Measurements from ENCODE around the gene AKNA. TPM values are rescaled to one million over a fixed set of nuclear protein-coding genes. Genes with fewer than 3 reads are reported as not detected.
A peak's percentile ranks its signal among the peaks of the same experiment; 100 is the strongest.

The AKNA gene
- total RNA-seq, 1 donor from 2014 or later, result 11.4 TPM

DNA sequence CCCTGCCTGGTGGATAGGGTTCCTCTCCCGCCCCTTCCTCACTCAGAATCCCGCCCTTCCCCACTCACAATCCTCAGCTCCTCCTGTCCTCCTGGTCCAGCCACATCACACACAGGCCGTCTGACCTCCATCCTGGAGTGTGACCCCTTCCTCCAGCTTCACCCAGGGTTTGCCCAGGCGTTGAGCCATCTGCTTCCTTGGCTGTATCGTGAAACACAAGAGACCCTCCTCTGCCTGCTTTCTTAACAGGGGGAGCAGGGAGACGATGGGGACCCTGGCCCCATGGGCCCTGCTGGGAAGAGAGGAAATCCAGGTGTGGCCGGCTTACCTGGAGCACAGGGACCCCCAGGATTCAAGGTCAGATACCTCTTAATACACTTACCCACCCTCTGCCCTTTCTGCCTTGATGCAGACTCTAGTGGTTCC lies 97.2 kb downstream of the AKNA start:
- peaks cover 25% of the 10 kb centered on the region for H3K36me3 Mint-ChIP-seq
- no peak for DNase-seq (ENCODE audit: low spot score)
- Histone ChIP-seq H3K4me3 (no peak overlapping the region), H3K9me3 (ENCODE audit: low read depth) (peaks cover 8% of the 10 kb centered on the region), H3K4me1 (peaks cover 15% of the 10 kb centered on the region), H3K4me2 (no peak overlapping the region), H3K27me3 (no peaks in the 10 kb centered on the region), H3K27ac (no peak overlapping the region), H2AFZ (replicated peaks) (no peak overlapping the region), H3K79me2 (ENCODE audit: low read depth) (no peaks in the 10 kb centered on the region), H3F3A (ENCODE audit: low read depth) (no peaks in the 10 kb centered on the region), H3K36me3 (peaks cover 6% of the 10 kb centered on the region), H4K20me1 (ENCODE audit: low read depth) (no peaks in the 10 kb centered on the region), H3K9ac (no peak overlapping the region)
- peaks cover 17% of the 10 kb centered on the region for H3K4me1 Mint-ChIP-seq
- H3K9me3 Mint-ChIP-seq, result peaks cover 13% of the 10 kb centered on the region
- TF ChIP-seq, protein P1, sequence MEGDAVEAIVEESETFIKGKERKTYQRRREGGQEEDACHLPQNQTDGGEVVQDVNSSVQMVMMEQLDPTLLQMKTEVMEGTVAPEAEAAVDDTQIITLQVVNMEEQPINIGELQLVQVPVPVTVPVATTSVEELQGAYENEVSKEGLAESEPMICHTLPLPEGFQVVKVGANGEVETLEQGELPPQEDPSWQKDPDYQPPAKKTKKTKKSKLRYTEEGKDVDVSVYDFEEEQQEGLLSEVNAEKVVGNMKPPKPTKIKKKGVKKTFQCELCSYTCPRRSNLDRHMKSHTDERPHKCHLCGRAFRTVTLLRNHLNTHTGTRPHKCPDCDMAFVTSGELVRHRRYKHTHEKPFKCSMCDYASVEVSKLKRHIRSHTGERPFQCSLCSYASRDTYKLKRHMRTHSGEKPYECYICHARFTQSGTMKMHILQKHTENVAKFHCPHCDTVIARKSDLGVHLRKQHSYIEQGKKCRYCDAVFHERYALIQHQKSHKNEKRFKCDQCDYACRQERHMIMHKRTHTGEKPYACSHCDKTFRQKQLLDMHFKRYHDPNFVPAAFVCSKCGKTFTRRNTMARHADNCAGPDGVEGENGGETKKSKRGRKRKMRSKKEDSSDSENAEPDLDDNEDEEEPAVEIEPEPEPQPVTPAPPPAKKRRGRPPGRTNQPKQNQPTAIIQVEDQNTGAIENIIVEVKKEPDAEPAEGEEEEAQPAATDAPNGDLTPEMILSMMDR (IDR thresholded peaks at IDR 0.05), result no peak
- TF ChIP-seq EZH2phosphoT487 (IDR thresholded peaks at IDR 0.05) (no peak), EZH2 (IDR thresholded peaks at IDR 0.05) (no peak)
- peak overlapping the region; percentile 52 for H3K27ac Mint-ChIP-seq
- H3K27me3 Mint-ChIP-seq (ENCODE audit: insufficient read depth, low read depth), result peaks cover 8% of the 10 kb centered on the region
- peak overlapping the region; percentile 70 for H3K4me3 Mint-ChIP-seq

DNA sequence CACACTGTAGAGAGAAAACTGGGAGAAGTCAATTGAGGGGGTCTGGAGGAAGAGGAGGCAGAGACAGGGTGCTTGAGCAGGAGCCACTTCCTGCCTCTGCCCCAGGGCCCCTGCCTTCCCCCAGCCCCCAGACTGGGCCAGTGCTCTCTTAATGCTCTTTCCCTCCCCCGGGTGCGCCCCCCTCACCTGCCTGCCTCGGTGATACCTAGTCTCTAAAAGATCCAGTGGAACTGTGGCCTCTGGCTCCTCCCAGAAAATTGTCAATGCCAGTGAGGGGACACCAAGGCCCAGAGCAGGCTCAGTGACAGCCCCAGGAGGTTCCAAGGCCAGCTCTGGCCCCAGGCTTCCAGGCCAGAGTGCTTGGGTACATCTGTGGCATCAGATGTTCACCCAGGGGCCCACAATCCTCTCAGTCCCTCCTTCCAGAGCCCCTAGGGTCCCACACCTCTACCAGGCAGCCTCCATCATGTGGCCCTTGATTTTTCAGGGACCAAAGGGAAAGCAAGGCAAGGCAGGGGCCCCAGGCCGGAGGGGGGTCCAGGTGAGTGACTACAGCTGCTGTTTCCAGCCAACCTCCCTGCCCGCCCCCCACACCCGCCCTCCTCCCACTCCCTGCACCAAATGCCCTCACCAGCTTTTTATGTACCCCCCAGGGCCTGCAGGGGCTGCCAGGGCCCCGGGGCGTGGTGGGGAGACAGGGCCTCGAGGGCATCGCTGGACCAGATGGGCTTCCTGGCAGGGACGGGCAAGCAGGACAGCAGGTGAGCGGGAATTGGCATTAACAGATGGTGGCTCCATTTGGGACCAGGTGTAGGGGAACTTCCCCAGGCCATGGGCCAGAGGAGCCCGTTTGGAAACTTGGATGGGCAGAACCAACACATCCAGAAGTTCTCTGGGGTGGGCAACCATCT lies 98.0 kb downstream of the AKNA start:
- H3K27ac Mint-ChIP-seq, result no peak overlapping the region
- H4K20me1 ChIP-seq (ENCODE audit: low read depth), result no peaks in the 10 kb centered on the region
- H3K9me3 Mint-ChIP-seq, result peaks cover 7% of the 10 kb centered on the region
- DNase-seq (ENCODE audit: low spot score), result no peak
- TF ChIP-seq, protein P1 (IDR thresholded peaks at IDR 0.05), result no peak
- no peak for TF ChIP-seq EZH2 (IDR thresholded peaks at IDR 0.05)
- no peak for TF ChIP-seq EZH2phosphoT487 (IDR thresholded peaks at IDR 0.05)
- no peaks in the 10 kb centered on the region for H3K27me3 ChIP-seq
- peaks cover 2% of the 10 kb centered on the region for H3K36me3 ChIP-seq
- peaks cover 4% of the 10 kb centered on the region for H3K9me3 ChIP-seq (ENCODE audit: low read depth)
- H3K79me2 ChIP-seq (ENCODE audit: low read depth), result no peaks in the 10 kb centered on the region
- H3K4me2 ChIP-seq, result no peak overlapping the region
- no peak overlapping the region for H3K4me3 ChIP-seq
- H3K4me3 Mint-ChIP-seq, result no peak overlapping the region
- H3K4me1 Mint-ChIP-seq, result peaks cover 21% of the 10 kb centered on the region
- peaks cover 18% of the 10 kb centered on the region for H3K36me3 Mint-ChIP-seq
- no peak overlapping the region for H2AFZ ChIP-seq (replicated peaks)
- H3K27ac ChIP-seq, result no peak overlapping the region
- peaks cover 18% of the 10 kb centered on the region for H3K4me1 ChIP-seq
- H3F3A ChIP-seq (ENCODE audit: low read depth), result no peaks in the 10 kb centered on the region
- peaks cover 11% of the 10 kb centered on the region for H3K27me3 Mint-ChIP-seq (ENCODE audit: insufficient read depth, low read depth)
- H3K9ac ChIP-seq, result no peak overlapping the region

DNA sequence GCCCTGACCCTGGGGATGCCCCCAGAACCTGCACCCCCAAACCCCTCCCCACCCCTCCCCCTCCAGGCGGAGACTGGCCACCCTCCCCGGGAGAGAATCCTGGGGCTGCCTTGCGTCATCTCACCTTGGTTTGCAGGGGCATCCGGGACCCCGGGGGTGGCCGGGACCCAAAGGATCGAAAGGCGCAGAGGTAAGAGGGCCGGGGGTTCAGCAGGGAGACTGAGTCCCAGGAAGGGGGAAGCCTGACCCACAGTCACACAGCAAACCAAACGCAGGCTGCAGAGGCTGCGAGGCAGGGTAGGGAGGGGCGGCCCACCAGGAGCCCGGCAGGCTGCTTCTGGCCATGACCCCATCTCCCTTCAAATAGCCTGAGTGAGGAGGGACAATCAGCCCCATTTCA lies 98.7 kb downstream of the AKNA start:
- H3K27me3 ChIP-seq, result no peaks in the 10 kb centered on the region
- peaks cover 11% of the 10 kb centered on the region for H3K27me3 Mint-ChIP-seq (ENCODE audit: insufficient read depth, low read depth)
- no peak for TF ChIP-seq EZH2phosphoT487 (IDR thresholded peaks at IDR 0.05)
- no peak for TF ChIP-seq EZH2 (IDR thresholded peaks at IDR 0.05)
- TF ChIP-seq, protein P1 (IDR thresholded peaks at IDR 0.05), result no peak
- no peak overlapping the region for H3K4me3 ChIP-seq
- H3F3A ChIP-seq (ENCODE audit: low read depth), result no peaks in the 10 kb centered on the region
- H2AFZ ChIP-seq (replicated peaks), result no peak overlapping the region
- no peaks in the 10 kb centered on the region for H4K20me1 ChIP-seq (ENCODE audit: low read depth)
- H3K79me2 ChIP-seq (ENCODE audit: low read depth), result no peaks in the 10 kb centered on the region
- peaks cover 11% of the 10 kb centered on the region for H3K36me3 Mint-ChIP-seq
- no peak overlapping the region for H3K27ac Mint-ChIP-seq
- H3K9ac ChIP-seq, result no peak overlapping the region
- no peaks in the 10 kb centered on the region for H3K36me3 ChIP-seq
- no peak overlapping the region for H3K4me2 ChIP-seq
- DNase-seq (ENCODE audit: low spot score), result no peak
- H3K27ac ChIP-seq, result no peak overlapping the region
- no peaks in the 10 kb centered on the region for H3K9me3 ChIP-seq (ENCODE audit: low read depth)
- no peak overlapping the region for H3K4me3 Mint-ChIP-seq
- H3K4me1 Mint-ChIP-seq, result peaks cover 21% of the 10 kb centered on the region
- H3K9me3 Mint-ChIP-seq, result peaks cover 2% of the 10 kb centered on the region
- H3K4me1 ChIP-seq, result peaks cover 18% of the 10 kb centered on the region
